ENCODE results near the gene FAM124B.

DNA sequence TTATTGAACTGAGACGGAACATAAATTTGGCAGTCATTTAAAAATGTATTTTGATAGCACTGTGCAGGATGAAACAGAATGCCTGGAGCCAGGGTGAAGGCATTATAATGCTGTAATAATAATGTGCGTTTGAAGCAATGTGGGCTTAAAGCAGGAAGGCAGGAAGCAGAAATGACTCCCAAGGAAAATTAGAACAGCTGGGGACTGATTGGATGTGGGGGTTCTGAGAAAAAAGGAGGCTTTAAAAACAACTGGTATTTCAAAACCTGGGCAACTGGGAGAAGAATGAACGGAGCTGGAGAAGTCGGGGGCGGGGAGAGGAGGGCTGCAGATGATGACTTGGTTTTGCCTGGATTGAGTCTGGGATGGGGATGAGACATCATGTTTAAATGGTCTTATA lies 12.6 kb downstream of the FAM124B start:
- no peak for TF ChIP-seq EZH2 (IDR thresholded peaks at IDR 0.05; ENCODE audit: low read length)
- TF ChIP-seq, protein P1, sequence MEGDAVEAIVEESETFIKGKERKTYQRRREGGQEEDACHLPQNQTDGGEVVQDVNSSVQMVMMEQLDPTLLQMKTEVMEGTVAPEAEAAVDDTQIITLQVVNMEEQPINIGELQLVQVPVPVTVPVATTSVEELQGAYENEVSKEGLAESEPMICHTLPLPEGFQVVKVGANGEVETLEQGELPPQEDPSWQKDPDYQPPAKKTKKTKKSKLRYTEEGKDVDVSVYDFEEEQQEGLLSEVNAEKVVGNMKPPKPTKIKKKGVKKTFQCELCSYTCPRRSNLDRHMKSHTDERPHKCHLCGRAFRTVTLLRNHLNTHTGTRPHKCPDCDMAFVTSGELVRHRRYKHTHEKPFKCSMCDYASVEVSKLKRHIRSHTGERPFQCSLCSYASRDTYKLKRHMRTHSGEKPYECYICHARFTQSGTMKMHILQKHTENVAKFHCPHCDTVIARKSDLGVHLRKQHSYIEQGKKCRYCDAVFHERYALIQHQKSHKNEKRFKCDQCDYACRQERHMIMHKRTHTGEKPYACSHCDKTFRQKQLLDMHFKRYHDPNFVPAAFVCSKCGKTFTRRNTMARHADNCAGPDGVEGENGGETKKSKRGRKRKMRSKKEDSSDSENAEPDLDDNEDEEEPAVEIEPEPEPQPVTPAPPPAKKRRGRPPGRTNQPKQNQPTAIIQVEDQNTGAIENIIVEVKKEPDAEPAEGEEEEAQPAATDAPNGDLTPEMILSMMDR (optimal IDR thresholded peaks at IDR 0.05 in 1 of 3, IDR thresholded peaks at IDR 0.05 in 1 of 3, conservative IDR thresholded peaks at IDR 0.05 in 1 of 3; ENCODE audit: extremely low read depth in 1 of 3, insufficient read depth in 2 of 3, low read length in 3 of 3): no peak

Measured in keratinocyte (primary cell).